Natural killer cell (primary cell): ENCODE data around the gene WDR77. TPM values are rescaled to one million over a fixed set of nuclear protein-coding genes. Genes with fewer than 3 reads are reported as not detected.

Experiments used
- ATAC-seq, 3 donors: fragments of 150-1000 bp in 2 of 3; fragments of 200-7000 bp in 1 of 3; cut with Tn5 transposase; 1 replicate in 1 of 3; 2 replicates in 2 of 3; pipeline ENCODE4 v1.10.0; 2021; ENCODE audit warnings: mild to moderate bottlenecking in 2 of 3, moderate library complexity in 2 of 3
- DNase-seq, 2 donors: peaks; one replicate each; pipeline versions ENCODE4 v3.0.0 to v3.0.0-alpha.2; 2013 to 2021; ENCODE audit warnings: mixed read lengths in 1 of 2
- H3K27ac ChIP-seq: one replicate; pipeline ENCODE4 v1.5.1; 2013; ENCODE audit warnings: mild to moderate bottlenecking, low read length
- H3K27me3 ChIP-seq: one replicate; pipeline ENCODE4 v1.6.1; 2013; ENCODE audit warnings: low read length; ENCODE audit not compliant: control insufficient read depth, insufficient read depth
- H3K36me3 ChIP-seq: one replicate; pipeline ENCODE4 v1.6.1; 2013; ENCODE audit warnings: low read length; ENCODE audit not compliant: control insufficient read depth, insufficient read depth
- H3K4me1 ChIP-seq: one replicate; pipeline ENCODE4 v1.6.1; 2013; ENCODE audit warnings: low read length; ENCODE audit not compliant: control insufficient read depth, insufficient read depth
- H3K4me3 ChIP-seq: one replicate; pipeline ENCODE4 v1.5.1; 2013; ENCODE audit warnings: low read length
- H3K9me3 ChIP-seq: one replicate; pipeline ENCODE4 v1.6.1; 2013; ENCODE audit warnings: low read length; ENCODE audit not compliant: control insufficient read depth, insufficient read depth
- H3K27ac Mint-ChIP-seq, 2 donors: one replicate each; pipeline ENCODE4 v1.8.0; 2022; ENCODE audit warnings: mild to moderate bottlenecking in 2 of 2, mixed read lengths in 2 of 2, moderate library complexity in 1 of 2
- H3K27me3 Mint-ChIP-seq, 2 donors: one replicate each; pipeline ENCODE4 v1.8.0; 2022; ENCODE audit warnings: low read depth in 2 of 2, mixed read lengths in 2 of 2
- H3K36me3 Mint-ChIP-seq: one replicate; pipeline ENCODE4 v1.8.0; 2022; ENCODE audit warnings: mixed read lengths
- H3K4me1 Mint-ChIP-seq, 2 donors: one replicate each; pipeline ENCODE4 v1.8.0; 2022; ENCODE audit warnings: mixed read lengths in 2 of 2
- H3K4me3 Mint-ChIP-seq: one replicate; pipeline ENCODE4 v1.8.0; 2022; ENCODE audit warnings: mild to moderate bottlenecking, moderate library complexity, mixed read lengths
- H3K9me3 Mint-ChIP-seq, 2 donors: one replicate each; pipeline ENCODE4 v1.8.0; 2022; ENCODE audit warnings: mixed read lengths in 2 of 2
- WGBS: methylation state at CpG from one replicate; pipeline ENCODE4 v1.1.7; 2013; ENCODE audit warnings: missing lambda C conversion rate; ENCODE audit not compliant: insufficient coverage; 5-methylcytosine and 5-hydroxymethylcytosine counted together
- intact Hi-C: fragments of 100-400 bp; cut with micrococcal nuclease; formaldehyde crosslinking; loops from one replicate; pipeline ENCODE4 v1.14.2; 2022
- total RNA-seq, 4 donors: library from RNA; stranded (reverse); fragments of 120-200 nt in 1 of 4; gene quantifications; one replicate each; pipeline versions ENCODE4 v1.2.3 to v1.2.4, GENCODE V29; 2013 to 2022
- TF ChIP-seq, protein P1 (sequence below): fragments of 200-600 bp; IDR thresholded peaks from one replicate; pipeline ENCODE4 v1.8.0; 2022; ENCODE audit warnings: antibody characterized with exemption

WDR77 gene
- total RNA-seq, 3 donors from 2014 or later (not counting 1 experiment from before 2014, with no cell fraction given), result 15.5 to 20.8 (median 17.8) TPM

- 20% methylated on average over 3 of the region's 4 CpGs for WGBS
- Histone ChIP-seq H3K27me3 (no peaks in the 10 kb centered on the region), H3K27ac (peak overlapping the region; percentile 79), H3K4me1 (peaks cover 64% of the 10 kb centered on the region), H3K4me3 (peak overlapping the region; percentile 60), H3K36me3 (peaks cover 17% of the 10 kb centered on the region), H3K9me3 (no peaks in the 10 kb centered on the region)
- Mint-ChIP-seq H3K27ac (no peak overlapping the region), H3K36me3 (peaks cover 12% of the 10 kb centered on the region), H3K4me1 (peaks cover 36 to 48% of the 10 kb centered on the region in 2 donors), H3K4me3 (peak overlapping the region; percentile 97), H3K9me3 (no peaks in the 10 kb centered on the region), H3K27me3 (no peaks in the 10 kb centered on the region)
- DNase-seq (no peak), ATAC-seq (no peak)
- intact Hi-C loops, result loop anchor here (2.0 to 10.0 kb wide), 3 partner anchors 32 to 280 kb away; partner anchors contain the start of gene DDX20
- TF ChIP-seq, protein P1, sequence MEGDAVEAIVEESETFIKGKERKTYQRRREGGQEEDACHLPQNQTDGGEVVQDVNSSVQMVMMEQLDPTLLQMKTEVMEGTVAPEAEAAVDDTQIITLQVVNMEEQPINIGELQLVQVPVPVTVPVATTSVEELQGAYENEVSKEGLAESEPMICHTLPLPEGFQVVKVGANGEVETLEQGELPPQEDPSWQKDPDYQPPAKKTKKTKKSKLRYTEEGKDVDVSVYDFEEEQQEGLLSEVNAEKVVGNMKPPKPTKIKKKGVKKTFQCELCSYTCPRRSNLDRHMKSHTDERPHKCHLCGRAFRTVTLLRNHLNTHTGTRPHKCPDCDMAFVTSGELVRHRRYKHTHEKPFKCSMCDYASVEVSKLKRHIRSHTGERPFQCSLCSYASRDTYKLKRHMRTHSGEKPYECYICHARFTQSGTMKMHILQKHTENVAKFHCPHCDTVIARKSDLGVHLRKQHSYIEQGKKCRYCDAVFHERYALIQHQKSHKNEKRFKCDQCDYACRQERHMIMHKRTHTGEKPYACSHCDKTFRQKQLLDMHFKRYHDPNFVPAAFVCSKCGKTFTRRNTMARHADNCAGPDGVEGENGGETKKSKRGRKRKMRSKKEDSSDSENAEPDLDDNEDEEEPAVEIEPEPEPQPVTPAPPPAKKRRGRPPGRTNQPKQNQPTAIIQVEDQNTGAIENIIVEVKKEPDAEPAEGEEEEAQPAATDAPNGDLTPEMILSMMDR, result no peak
Observed at GRCh38 chr1:111474521-111474920, 25.5 kb upstream of the WDR77 start.

DNA sequence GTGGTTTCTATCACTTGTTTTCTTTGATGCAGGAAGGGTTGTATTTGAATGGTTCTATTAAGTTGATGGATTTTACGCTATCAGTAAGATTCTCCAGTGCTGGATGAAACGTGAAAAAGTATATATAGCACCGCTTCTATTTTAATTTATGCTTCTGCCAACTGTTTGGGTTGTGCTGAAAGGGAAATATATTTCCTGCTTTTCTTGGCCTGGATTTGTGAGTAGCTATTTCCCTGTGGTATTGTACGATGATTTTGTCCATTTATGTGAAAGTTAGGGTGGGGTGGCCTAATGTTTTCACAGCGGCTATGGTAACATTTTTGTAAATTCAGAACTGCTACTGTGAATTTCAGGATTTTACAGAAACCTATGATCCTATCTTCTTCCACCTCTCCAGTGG is 25.1 kb upstream of the WDR77 start:
- H3K9me3 ChIP-seq, result no peaks in the 10 kb centered on the region
- DNase-seq (no peak), ATAC-seq (no peak)
- peak overlapping the region; percentile 60 for H3K4me3 ChIP-seq
- Mint-ChIP-seq H3K4me1 (peaks cover 36 to 48% of the 10 kb centered on the region in 2 donors), H3K27ac (no peak overlapping the region), H3K27me3 (no peaks in the 10 kb centered on the region), H3K36me3 (peaks cover 12% of the 10 kb centered on the region), H3K4me3 (peak overlapping the region; percentile 97), H3K9me3 (no peaks in the 10 kb centered on the region)
- peaks cover 19% of the 10 kb centered on the region for H3K36me3 ChIP-seq
- no peaks in the 10 kb centered on the region for H3K27me3 ChIP-seq
- 44% methylated on average over 4 of the region's 5 CpGs for WGBS
- TF ChIP-seq, protein P1, result no peak
- peak overlapping the region; percentile 79 for H3K27ac ChIP-seq
- intact Hi-C loops, result loop anchor here (2.0 to 10.0 kb wide), 3 partner anchors 33 to 281 kb away; partner anchors contain the start of gene DDX20
- H3K4me1 ChIP-seq, result peaks cover 64% of the 10 kb centered on the region

DNA sequence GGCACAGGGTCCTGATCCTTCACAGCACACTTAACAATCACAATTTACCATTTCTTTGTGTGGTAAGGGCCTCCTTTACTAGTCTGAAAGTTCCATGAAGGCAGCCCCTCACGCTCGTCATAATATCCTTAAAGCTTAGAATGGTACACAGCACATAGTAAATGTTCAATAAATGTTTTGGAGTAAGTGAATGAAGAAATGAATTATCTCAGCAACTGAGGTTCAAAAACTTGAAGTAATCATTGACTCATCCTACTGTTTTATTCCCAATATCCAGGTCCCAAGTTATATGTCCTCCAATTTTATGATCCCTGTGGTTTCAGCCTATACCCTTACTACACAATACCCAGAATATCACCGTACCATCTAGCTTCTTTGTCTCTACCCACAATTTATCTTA is 22.5 kb upstream of the WDR77 start:
- H3K4me1 Mint-ChIP-seq, result peaks cover 15 to 25% of the 10 kb centered on the region in 2 donors
- 93% methylated on average over 2 of the region's 3 CpGs for WGBS
- peaks cover 13% of the 10 kb centered on the region for H3K36me3 ChIP-seq
- H3K4me3 Mint-ChIP-seq, result no peak overlapping the region
- H3K4me3 ChIP-seq, result no peak overlapping the region
- H3K9me3 ChIP-seq, result no peaks in the 10 kb centered on the region
- H3K27me3 ChIP-seq, result no peaks in the 10 kb centered on the region
- H3K4me1 ChIP-seq, result peaks cover 45% of the 10 kb centered on the region
- no peak overlapping the region for H3K27ac Mint-ChIP-seq
- H3K9me3 Mint-ChIP-seq, result no peaks in the 10 kb centered on the region
- TF ChIP-seq, protein P1, result no peak
- H3K27me3 Mint-ChIP-seq, result no peaks in the 10 kb centered on the region
- intact Hi-C loops, result loop anchor here (10.0 kb wide), 1 partner anchor 283 kb away; the partner anchor contains the start of gene DDX20
- ATAC-seq (peak in 1 of 3 donors; percentile 1), DNase-seq (no peak)
- H3K36me3 Mint-ChIP-seq, result no peaks in the 10 kb centered on the region
- peak overlapping the region; percentile 86 for H3K27ac ChIP-seq

DNA sequence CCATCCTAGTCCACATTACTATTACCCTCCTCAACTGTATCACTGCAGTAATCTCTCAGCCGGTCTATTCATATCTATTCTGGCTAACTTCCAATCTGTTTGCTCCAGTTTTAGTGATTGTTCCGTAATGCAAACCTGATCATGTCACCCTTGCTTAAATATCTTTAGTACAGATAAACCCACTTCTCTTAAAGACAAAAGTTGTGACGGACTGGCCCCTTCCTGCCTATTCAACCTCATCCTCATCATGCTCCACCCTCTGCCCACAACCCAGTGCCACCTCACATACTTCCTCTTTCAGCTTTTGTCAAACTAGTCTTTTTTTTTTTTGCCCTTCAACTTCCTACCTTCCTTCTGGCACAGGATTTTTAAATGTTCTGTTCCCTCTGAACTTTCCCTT is 22.0 kb upstream of the WDR77 start:
- H3K4me1 ChIP-seq, result peaks cover 40% of the 10 kb centered on the region
- Mint-ChIP-seq H3K4me1 (peaks cover 10 to 19% of the 10 kb centered on the region in 2 donors), H3K27me3 (no peaks in the 10 kb centered on the region), H3K9me3 (no peaks in the 10 kb centered on the region), H3K27ac (no peak overlapping the region), H3K36me3 (no peaks in the 10 kb centered on the region), H3K4me3 (no peak overlapping the region)
- no peaks in the 10 kb centered on the region for H3K27me3 ChIP-seq
- peak overlapping the region; percentile 6 for H3K4me3 ChIP-seq
- TF ChIP-seq, protein P1, result no peak
- peak overlapping the region; percentile 86 for H3K27ac ChIP-seq
- ATAC-seq (peak; percentile 66 to 88 (median 79)), DNase-seq (peak; percentile 50 to 89)
- 0% methylated on average over 3 of the region's 3 CpGs for WGBS
- no peaks in the 10 kb centered on the region for H3K9me3 ChIP-seq
- peaks cover 13% of the 10 kb centered on the region for H3K36me3 ChIP-seq
- intact Hi-C loops, result loop anchor here (10.0 kb wide), 1 partner anchor 284 kb away; the partner anchor contains the start of gene DDX20
